Measurements from ENCODE around the gene FOXJ3.

FOXJ3 gene

DNA sequence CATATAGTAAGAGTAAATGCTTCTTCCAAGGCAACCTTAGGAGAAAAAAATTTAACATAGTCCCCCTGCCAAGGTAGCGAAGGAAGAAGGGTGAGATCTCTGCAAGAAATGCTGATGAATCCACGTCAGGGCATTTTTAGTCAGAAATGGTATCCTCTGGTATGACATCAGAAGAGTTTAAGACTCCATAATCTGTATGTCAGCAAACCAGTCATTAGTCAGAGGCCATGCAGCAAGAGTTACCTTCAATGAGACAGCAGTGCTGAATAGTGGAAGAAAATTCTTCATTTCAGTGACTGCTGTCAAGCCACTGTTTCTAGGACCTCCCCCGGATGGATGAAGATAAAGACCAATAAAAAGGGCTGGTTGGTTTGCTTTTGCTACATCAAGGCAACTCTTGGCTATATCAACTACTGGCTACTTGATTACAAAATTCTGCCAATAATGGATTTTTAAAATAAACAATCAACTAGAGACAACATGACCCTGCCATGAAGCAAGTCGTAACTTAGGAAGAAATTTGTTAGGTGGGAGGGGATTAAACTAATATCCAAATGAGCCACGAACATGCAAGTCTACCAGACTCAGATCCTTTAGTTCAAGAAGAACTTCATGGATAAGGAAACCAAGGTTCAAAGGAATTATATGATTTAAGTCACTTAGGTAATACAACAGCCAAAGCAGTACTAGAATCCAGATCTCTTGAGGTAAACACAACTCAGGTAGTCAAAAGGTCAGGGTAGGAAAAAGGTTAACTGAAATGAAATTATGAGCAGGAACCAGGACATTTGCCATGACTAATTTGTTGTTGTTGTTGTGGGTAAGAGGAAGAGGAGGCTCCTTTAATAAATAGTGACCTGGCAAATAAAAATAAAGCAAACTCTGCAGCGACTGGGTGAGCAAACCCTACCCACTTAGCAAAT is 144.8 kb downstream of the FOXJ3 start:
- DNase-seq (ENCODE audit: low spot score): no peak

DNA sequence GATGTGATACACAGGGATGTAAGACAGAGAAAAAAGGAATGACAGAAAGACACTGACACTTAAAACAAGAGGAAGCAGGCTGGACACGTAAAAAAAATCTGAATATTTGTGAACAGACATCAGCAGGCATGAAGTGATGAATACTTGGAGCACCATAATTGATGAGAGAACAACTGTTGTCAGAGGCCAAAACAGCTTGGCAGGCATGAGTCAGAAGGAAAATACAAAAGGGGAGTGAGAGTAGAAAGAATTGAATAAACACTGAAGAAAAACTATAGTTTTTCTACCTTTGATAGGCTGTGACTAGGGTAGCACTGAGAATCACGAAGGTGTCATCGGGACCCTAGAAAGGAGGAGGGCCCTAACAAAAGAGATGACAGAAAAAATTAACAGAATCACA is 148.9 kb downstream of the FOXJ3 start:
- no peak for DNase-seq (ENCODE audit: low spot score)

DNA sequence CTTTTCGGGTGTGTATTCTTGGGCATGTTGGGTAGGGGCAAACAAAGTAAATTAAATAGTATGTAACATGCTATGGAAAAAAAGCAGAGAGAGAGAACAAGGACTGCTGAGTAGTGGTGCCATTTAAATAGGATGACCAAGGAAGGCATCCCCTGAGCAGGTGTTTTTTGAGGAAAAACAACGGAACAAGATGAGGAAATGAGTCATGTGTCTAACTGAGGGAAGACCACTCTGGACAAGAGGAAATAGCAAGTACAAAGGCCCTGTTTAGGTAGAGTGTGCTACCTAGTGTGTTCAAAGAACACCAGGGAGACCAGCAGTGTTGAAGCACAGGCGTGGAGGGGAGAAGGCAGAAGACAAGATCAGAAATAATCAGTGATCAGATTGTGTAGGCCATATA is 150.4 kb downstream of the FOXJ3 start:
- DNase-seq (ENCODE audit: low spot score): no peak

DNA sequence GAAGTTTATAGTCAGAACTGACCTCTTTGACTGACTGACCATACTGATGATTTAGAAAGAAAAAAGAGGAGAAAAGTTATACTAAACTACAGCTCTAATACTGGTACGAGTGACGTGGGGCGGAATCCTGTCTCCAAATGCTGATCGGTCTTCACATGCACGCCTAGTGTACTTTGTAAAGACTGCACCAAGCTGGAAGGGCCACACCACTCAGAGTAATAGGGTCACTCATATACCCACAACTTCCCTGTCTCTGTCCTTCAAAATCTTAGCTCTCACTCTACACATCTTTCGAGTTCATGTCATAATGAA is 151.1 kb downstream of the FOXJ3 start:
- DNase-seq (ENCODE audit: low spot score): no peak

DNA sequence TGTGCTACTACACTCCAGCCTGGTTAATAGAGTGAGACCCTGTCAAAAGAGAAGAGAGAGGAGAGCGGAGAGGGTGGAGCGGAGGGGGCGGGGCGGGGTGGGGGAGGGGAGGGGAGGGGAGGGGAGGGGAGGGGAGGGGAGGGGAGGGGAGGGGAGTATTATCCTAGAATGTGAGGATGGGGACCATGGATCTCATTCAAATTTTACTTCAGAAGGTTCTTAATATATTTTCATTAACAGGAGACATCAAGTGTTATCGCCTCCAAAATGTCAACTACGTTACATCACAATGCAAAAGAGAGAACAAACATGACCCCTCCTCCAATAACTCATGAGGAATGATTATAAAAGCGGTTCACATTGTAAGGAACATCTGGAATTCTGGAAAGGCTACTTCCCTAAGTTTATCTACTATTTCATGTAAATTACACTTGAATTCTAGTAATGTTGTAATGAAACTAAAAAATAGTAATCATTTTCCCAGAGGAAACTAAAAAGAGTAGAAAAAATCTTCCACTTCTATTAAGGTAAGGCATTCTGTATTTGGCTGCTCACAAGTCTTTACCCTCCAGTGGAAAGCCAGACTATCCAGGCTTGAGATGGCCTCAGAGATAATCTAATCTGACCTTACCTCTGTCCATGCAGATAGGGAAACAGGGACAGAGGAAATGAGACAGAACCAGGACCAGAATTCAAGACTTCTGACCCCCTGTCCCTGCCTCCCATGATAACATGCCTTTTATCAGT is 151.7 kb downstream of the FOXJ3 start:
- DNase-seq (ENCODE audit: low spot score): no peak

DNA sequence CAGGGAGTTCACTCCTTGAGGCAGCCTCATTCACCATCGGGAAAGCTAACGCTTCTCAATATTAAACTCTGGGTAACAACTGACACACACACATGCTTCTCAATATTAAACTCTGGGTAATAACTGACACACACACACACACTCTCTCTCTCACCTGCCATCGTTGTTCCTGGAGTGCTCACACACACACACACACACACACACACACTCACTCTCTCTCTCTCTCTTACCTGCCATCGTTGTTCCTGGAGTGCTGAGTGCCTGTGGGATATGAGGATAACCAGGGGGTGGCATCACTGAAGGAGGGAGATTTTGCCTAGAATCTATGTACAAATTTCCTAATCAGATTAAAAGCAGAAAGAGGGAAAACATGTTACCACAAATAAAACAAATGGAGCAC is 153.3 kb downstream of the FOXJ3 start:
- DNase-seq (ENCODE audit: low spot score): no peak

DNA sequence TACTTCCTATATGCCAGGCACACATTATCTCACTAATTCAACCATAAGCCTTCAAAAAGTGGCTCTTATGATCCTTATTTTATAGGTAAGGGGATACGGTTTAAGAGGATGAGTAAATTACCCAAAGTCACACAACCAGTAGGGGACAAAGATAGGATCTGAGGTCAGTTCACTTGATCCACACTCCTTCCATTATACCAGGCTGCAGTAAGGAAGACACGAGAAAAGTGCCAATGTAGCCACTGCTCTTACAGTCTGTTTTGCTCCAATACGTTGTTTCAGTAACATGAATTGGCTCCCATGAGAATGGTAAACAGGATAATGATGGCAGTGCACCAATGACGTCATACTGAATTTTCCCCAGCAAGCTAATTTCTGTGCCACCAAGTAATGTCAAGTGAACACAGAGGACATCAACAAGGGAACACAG is 155.1 kb downstream of the FOXJ3 start:
- DNase-seq (ENCODE audit: low spot score): no peak

DNA sequence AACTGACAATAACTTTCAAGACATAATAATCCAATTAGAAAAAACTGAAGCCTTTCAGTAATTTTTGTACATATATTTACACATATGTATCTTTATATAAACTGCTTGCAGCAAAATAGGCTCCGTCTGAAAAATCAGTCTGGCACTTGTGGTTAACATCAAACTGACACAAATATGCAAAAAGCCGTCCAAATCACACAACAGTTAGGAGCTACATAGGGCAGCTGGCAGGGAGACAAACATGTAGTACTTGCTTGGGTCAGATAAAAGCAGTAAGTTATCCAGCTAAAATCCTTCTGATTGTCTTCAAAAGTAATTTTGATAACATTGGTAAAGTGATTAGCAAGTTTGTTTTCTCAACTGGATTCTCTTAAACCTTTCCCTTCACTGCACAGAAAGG is 155.8 kb downstream of the FOXJ3 start:
- peak; percentile 27 for DNase-seq (ENCODE audit: low spot score)

DNA sequence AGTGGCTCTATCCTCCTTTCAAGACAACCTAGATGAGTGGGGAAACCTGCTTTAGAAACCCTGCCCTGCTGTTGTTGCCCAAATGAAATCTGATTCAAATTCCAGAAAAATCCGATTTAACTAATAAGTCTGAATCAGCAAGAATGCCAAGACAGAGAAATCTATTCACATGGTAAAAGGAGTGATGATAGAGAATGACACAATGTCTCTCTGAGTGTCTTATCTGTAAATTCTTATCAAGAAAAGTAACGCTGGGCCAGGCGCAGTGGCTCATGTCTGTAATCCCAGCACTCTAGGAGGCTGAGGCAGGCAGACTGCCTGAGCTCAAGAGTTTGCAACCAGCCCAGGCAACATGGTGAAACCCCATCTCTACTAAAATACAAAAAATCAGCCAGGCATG is 156.8 kb downstream of the FOXJ3 start:
- no peak for DNase-seq (ENCODE audit: low spot score)

DNA sequence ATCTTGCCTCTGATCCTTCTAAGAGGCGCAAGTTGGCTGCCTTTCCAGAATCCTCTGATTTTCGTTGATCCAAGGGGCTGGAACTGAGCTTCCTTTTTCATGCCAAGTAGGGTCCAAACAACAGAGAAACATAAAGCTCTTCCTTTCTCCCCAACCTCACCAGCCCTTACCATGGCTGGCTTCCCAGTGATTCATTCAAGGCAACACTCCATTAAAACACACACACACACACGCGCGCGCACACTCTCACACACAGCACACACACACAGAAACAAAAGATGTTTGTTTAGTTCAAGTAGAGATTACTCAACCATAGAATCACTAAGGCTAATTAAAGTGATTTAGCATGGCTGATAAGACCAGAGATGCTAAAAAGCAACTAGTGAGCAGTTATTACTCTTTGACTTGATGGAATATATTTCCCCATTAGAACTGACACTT is 157.5 kb downstream of the FOXJ3 start:
- DNase-seq (ENCODE audit: low spot score): no peak

DNA sequence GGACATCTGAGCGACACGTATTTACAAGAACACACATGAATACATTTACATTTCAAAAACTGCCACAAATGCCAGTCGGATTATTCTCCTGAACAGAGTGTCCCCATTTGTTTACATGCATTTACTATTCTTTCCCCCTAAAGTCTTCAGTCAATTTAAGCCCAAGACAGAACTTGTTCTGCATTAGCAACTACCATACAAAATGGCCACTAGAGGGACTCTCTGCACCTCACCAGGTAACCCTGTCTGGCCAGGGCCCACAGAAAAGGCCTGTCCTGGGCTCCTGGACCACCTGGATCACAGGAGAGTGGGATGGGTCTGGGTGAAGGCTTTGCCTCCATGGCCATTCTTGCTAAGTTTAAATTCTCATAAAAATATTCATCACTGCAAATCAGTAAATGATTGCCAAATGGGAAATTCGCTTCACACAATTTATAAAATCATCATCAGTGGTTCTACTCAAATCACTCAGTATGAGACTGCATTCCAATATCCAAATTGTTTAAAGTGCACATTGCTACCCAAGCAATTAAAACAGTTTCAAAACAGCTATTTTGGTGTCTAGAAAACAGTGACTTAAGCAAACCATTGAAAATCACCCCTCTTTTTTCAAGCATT is 158.0 kb downstream of the FOXJ3 start:
- DNase-seq (ENCODE audit: low spot score): peak; percentile 61

DNA sequence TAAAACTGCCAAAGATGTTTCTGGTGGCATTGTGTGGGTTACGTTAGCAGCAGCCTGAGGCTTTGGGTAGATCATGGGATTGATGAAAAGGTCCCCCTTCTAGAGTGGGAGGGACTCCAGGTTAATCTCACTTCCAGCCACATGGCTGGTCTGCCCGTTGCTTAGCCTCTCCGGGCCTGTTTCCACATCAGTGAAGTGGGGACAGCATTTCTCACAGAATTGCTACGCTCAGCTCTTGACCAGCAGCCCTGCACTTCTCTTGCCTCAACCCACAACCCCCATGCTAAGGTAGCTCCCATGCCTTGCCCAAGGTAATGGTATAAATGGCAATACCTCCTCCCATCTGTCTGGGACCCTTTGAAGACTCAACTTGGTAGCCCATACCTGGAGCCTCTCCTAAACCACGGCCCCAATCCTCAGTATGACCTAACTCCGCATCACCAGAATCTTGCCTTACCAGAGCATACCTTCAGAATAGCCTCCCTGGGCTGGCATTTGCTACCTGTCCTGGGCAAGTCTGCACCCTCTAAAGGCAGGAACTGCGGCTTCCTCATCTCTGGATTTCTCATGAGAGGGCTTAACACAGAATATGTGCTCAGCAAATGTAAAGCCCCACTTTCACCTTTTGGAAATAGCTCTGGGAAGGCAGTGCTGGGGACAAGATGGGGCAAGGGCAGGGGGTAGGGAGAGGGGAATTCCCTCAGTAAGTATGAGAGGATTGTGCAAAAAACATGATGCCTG is 159.6 kb downstream of the FOXJ3 start:
- DNase-seq (ENCODE audit: low spot score): no peak

DNA sequence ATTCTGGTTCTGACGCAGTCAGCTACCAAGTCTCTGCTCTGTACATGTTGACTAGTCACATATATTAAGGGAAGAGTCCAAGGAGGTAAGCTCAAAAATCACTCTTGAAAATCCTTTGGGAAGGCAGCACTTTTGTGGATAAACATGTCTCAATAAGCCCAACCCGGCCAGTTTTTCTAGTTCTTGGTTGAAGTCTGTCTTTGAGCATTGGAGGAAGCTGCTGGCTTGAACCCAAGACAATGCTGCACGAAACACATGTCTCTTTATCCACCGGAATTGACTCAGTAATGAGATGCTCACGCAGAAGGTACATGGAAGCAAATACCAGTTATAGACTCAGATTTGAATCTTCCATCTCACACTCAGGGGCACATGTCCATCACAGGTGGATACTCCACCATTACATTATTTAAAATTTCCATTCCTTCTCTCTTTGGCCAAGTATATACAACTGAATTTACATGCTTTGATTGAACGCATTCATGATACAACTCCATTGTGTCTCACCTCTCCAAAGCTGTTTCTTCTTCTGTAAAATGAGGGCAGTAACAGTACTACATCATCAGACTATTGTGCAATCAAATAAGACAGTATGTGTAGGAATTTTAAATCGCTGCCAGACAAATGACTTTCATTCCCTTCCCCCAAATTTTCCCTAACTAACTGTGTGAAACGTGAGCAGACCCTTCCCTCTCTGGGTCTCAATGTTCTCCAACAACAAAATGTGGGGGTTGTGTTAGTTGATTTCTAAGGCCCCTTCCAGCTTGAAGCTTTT is 160.9 kb downstream of the FOXJ3 start:
- no peak for DNase-seq (ENCODE audit: low spot score)

DNA sequence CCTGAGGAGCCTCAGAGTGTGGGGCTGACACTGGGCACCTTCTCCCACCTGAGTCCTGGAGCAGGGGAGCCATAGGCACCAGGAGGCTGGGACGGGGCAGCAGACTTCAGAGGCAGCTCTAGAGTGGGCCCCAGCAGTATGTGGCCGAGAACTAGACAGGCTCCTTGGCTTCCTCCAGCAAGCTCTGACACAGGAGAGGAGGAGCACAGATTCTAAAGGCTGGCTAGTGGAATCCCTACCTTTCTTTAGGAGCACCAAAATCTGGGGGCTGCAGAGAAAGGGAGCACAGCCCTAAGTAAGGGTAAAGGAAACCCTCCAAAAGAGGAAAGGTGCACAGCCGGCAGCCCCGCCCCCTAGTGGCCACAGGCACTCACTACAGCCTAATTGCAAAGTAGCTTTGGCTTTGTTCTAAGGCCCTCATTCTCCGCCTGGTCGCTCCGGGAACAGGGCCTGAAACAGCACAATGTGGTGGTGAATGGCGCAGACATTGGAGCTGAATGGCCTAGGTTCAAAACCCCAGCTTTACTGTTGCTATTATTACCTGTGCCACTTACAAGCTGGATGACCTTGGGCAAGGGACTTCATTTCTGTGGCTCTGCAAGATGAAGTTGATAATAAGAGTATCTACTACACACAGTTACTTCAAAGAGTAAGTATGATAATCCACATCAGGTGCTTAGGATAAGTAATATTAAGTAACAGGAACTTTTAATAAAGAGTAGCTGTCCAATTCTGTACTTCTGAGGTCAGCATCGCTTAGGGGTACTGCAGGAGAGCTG is 161.7 kb downstream of the FOXJ3 start:
- peak; percentile 73 for DNase-seq (ENCODE audit: low spot score)

DNA sequence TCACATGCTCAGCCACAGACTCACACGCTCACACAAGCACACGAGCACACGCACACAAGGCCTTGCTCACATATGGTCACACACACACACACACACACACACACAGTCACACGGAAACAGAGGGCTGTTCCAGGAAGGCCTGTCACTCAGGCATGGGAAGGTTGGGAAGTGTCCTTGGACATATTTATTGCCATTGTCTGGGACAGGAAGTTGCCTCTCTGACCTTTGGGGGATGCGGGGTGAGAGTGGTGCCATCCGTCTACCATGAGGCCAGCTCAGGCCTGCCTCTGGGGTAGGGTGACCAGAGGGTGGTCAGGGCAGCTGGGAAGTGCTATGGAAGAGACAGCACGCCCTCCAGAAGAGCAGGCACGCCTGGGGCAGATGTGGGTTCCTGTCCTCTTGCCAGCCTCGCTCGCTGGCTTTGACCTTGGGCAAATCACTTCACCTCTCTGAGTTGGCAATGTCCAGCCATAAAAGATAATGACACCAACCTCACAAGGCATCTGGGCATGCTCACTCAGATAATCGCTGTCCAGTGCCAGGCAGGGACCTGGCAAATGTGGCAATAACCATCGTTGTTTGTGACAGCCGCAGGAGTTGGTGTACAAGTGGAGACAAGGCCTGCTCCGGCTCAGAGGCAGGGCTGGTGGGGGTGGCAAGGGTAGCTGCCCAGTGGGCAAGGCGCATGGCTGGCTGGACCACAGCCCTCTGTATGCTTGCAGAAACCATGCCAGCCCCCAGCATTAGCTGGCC is 162.5 kb downstream of the FOXJ3 start:
- DNase-seq (ENCODE audit: low spot score): no peak

DNA sequence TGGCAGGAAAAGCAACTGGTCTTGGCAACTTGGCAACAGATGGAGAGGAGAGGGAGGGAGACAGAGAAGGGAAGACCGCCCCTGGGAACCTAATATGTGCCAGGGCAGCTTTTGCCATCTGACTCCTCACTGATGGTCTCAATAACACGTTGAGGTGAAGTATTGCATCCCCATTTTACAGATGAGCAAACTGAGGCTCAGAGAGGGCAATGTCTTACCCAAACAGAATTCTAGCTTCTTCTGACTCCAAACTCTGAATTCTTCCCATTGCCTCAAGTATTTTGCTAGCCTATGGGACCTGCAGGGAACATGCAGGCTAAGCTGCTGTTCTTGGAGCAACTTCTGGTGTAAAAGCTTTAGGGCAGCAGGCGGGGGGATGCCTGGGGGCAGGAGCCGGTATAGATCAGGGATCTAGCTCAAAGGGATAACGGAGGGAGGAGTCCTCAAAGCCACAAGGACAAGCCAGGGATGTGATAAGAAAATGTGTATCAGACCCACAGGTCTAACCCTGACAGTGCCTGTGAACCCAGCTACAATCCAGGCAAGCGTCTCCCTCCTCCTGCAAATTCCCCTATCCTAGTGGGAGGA is 163.3 kb downstream of the FOXJ3 start:
- no peak for DNase-seq (ENCODE audit: low spot score)

DNA sequence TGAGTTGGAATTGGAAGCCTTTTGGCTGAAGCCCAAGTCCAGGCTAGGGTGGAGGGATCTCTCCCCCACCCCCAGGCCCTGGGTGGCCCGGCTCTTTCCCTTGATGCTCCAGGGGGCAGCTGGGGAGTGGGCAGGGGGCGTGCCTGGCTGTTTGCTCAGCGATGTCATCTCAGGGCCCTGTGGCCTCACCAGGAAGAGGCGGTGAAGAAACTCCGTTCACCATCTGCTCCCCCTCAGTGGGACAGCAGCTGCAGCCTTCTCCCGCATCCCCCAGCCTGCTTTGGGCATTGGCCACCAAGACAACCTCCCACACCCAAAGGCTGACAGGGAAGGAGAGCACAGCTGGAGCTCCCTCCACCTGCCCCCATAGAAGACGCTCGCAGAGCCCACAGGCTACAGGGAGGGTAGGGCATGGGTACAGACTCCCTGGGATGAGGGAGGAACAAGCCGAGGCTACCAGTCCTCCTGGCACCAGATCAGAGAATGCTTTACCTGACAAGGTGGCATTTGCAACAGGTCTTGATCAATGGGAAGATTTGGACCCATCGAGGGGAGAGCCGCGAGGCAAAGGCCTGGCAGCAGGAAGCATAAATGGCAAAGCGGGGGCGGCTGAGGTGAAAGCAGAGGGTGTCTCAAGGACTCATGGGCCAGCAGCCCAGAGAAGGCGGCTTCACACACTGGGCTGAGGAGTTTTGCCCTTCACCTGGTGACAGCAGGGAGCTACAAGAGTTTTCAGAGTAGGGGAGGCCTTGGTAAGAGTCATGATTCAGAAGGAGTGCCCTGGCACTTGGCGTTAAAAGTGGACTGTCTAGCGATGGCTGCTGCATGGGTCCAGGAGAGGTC is 164.0 kb downstream of the FOXJ3 start:
- no peak for DNase-seq (ENCODE audit: low spot score)

DNA sequence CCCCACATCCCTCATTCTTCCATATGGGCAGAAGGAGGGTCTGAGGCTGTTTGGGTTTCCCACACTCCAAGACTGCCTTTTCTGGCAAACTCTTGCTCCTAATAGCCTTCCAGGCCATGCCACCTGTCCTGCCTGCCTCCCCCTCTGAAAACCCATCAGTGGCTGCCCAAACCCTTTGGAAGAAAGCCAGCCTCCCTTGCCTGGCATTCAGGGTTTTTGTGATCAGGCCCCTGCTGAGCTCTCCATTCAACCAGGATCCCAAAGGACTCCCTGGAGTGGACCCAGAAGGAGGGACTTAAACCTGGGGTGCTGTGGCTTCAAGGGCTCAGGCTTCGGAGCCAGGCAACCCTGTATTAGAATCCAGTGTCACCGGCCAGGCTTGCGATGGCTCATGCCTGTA is 166.3 kb downstream of the FOXJ3 start:
- no peak for DNase-seq (ENCODE audit: low spot score)

DNA sequence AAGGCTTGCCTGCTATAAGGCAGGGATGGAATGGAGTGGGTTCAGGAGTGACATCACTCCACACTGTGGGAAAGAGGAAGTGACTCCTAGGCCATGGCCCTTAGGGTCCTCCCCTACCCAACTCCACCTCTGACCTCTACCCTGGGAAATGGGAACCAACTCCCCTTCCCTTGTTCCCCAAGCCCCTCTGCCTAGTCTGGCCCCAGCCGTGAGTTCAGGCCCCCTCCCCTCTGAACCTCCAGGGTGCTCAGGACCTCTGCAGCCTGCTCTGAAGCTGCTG is 166.7 kb downstream of the FOXJ3 start:
- no peak for DNase-seq (ENCODE audit: low spot score)

All from NAMALWA (cell line).